ENCODE measurements around the gene ZDHHC20. TPM values are rescaled to one million over a fixed set of nuclear protein-coding genes. Genes with fewer than 3 reads are reported as not detected.

ZDHHC20 gene, protein sequence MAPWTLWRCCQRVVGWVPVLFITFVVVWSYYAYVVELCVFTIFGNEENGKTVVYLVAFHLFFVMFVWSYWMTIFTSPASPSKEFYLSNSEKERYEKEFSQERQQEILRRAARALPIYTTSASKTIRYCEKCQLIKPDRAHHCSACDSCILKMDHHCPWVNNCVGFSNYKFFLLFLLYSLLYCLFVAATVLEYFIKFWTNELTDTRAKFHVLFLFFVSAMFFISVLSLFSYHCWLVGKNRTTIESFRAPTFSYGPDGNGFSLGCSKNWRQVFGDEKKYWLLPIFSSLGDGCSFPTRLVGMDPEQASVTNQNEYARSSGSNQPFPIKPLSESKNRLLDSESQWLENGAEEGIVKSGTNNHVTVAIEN
- total RNA-seq (100 to 1,000 TPM; 113 to 114 TPM), polyA plus RNA-seq (ENCODE audit: insufficient read length in 6 of 6) (100 to 1,000 TPM in 5 of 6 donors, 10 to 100 TPM in 1; 93.2 to 123 (median 112) TPM)
- long read RNA-seq, donor 1, full-length matches to known transcripts, result 5 of 16 reads
- long read RNA-seq, donor 1, partial matches to known transcripts, result 11 of 16 reads
- long read RNA-seq, donor 1, other reads (novel, unspliced or antisense), result 0 of 16 reads
- long read RNA-seq, donor 2, full-length matches to known transcripts, result 6 of 12 reads
- long read RNA-seq, donor 2, partial matches to known transcripts, result 6 of 12 reads
- long read RNA-seq, donor 2, other reads (novel, unspliced or antisense), result 0 of 12 reads
- long read RNA-seq, donor 3, result 0 reads
- long read RNA-seq, donor 4, partial matches to known transcripts, result 4 of 6 reads
- long read RNA-seq, donor 4, other reads (novel, unspliced or antisense), result 2 of 6 reads
- long read RNA-seq, donor 5, full-length matches to known transcripts, result 6 of 30 reads
- long read RNA-seq, donor 5, partial matches to known transcripts, result 24 of 30 reads
- long read RNA-seq, donor 5, other reads (novel, unspliced or antisense), result 0 of 30 reads
- long read RNA-seq, donor 6, full-length matches to known transcripts, result 3 of 3 reads
- long read RNA-seq, donor 6, partial matches to known transcripts, result 0 of 3 reads
- long read RNA-seq, donor 6, other reads (novel, unspliced or antisense), result 0 of 3 reads
- long read RNA-seq, donor 7, full-length matches to known transcripts, result 1 of 1 reads
- long read RNA-seq, donor 7, partial matches to known transcripts, result 0 of 1 reads
- long read RNA-seq, donor 7, other reads (novel, unspliced or antisense), result 0 of 1 reads
- long read RNA-seq, donor 8, full-length matches to known transcripts, result 3 of 8 reads
- long read RNA-seq, donor 8, partial matches to known transcripts, result 5 of 8 reads
- long read RNA-seq, donor 8, other reads (novel, unspliced or antisense), result 0 of 8 reads
- long read RNA-seq, donor 9, result 0 reads
- long read RNA-seq, donor 10, partial matches to known transcripts, result 1 of 3 reads
- long read RNA-seq, donor 10, other reads (novel, unspliced or antisense), result 2 of 3 reads
- long read RNA-seq, donor 11, partial matches to known transcripts, result 0 of 2 reads
- long read RNA-seq, donor 11, other reads (novel, unspliced or antisense), result 0 of 2 reads
- long read RNA-seq, donor 12, partial matches to known transcripts, result 0 of 2 reads
- long read RNA-seq, donor 12, other reads (novel, unspliced or antisense), result 0 of 2 reads

DNA sequence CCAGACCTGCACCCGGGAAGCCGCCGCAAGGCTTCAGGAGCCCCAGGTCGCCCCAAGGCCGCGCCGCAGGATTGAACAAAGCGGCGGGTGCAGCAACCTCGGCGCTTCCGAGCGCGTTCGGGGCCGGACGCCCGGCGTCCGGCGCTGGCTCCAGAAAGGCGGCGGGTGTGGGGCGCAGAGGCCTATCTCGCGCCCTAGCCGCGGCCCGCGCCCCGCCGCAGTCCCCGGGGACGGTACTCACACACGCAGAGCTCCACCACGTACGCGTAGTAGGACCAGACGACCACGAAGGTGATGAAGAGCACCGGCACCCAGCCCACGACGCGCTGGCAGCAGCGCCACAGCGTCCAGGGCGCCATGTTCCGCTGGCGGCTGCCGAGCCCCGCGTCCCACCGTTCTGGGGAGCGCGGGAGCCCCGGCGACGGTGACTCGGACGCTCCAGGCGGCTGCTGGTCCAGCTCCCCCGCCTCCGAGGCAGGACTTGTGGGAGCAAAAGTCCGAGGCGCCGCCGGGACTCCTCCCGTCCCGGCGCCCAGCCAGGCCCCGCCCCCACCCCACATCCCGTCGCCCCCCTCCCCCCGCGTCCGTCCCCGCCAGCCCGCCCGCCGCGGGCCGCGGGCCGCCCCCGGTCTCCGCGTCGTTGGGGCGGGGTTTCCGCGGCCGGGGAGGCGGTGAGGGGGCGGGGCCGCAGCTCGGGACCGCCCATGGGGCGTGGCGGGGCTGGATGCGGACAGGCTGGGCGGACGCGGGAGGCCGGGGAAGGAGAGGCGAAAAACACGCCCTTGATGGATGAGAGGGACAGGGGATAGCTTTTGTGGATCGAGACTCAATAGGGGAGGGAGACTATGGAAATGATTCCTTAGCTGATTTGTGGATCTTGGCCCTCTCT is at the start of gene ZDHHC20:
TSS of gene ZDHHC20 (minus strand) at position 491 of the 889 bp plus-strand sequence. CDS start at position 359, 132 bp downstream.
- ATAC-seq (peak; percentile 94), DNase-seq (peak; percentile 77 to 98 (median 92))
- Histone ChIP-seq H3K36me3 (no peaks in the 10 kb centered on the region), H3K27me3 (no peaks in the 10 kb centered on the region), H3K4me3 (peak within 1 kb of the TSS; percentile 78 to 99), H3K4me1 (peaks cover 5 to 32% of the 10 kb centered on the region in 2 donors), H3K9me3 (no peaks in the 10 kb centered on the region), H3K27ac (peak within 1 kb of the TSS; percentile 94 to 98)
- TF ChIP-seq, protein P1, sequence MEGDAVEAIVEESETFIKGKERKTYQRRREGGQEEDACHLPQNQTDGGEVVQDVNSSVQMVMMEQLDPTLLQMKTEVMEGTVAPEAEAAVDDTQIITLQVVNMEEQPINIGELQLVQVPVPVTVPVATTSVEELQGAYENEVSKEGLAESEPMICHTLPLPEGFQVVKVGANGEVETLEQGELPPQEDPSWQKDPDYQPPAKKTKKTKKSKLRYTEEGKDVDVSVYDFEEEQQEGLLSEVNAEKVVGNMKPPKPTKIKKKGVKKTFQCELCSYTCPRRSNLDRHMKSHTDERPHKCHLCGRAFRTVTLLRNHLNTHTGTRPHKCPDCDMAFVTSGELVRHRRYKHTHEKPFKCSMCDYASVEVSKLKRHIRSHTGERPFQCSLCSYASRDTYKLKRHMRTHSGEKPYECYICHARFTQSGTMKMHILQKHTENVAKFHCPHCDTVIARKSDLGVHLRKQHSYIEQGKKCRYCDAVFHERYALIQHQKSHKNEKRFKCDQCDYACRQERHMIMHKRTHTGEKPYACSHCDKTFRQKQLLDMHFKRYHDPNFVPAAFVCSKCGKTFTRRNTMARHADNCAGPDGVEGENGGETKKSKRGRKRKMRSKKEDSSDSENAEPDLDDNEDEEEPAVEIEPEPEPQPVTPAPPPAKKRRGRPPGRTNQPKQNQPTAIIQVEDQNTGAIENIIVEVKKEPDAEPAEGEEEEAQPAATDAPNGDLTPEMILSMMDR (IDR thresholded peaks at IDR 0.05), result no peak
- intact Hi-C loops (cut with DNase I), result no loop called here

DNA sequence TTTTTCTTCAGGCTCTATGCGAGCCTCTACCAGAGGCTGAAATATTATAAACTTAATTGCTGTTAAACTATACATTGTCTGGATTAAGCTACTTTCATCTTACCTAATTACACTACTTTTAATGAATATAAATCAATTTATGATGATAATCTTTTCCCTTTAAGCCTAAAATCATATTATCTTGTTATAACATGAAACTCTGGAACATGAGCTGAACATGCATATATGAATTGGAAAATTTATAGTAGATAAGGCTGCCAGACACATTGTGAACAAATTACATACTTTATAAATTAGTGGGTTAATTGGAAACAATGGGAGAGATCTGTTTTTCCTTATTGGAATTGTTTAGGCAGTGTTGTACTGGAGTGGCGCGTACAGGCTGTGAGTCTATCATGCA is 45.3 kb upstream of the ZDHHC20 start:
- Histone ChIP-seq H3K36me3 (peaks cover 0 to 44% of the 10 kb centered on the region in 2 donors), H3K27me3 (no peaks in the 10 kb centered on the region), H3K27ac (no peak overlapping the region), H3K4me1 (no peaks in the 10 kb centered on the region), H3K9me3 (no peaks in the 10 kb centered on the region), H3K4me3 (no peak overlapping the region)
- TF ChIP-seq, protein P1 (IDR thresholded peaks at IDR 0.05), result no peak
- DNase-seq, result no peak
- intact Hi-C loops (cut with DNase I), result no loop called here
- ATAC-seq, result no peak

DNA sequence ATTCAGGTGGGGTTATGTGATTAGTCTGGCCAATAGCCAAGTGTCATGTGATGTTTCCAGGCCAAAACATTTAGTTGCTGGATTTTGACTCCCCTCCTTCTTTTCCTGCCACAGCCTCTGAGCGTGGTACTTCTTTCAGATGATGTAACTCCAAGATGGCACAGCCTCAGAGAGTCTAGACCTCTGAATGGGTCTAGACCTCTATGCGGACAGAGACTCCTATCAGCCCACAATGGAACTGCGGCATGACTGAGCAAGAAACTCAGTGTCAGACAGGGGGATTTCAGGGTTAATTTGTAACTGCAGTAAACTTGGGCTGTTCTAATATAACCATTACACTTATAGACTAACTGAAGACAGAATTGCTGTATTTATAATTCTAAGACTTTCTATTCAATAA is 42.6 kb upstream of the ZDHHC20 start:
- Histone ChIP-seq H3K9me3 (no peaks in the 10 kb centered on the region), H3K27ac (no peak overlapping the region), H3K27me3 (no peaks in the 10 kb centered on the region), H3K4me3 (no peak overlapping the region), H3K4me1 (no peaks in the 10 kb centered on the region), H3K36me3 (peaks cover 0 to 35% of the 10 kb centered on the region in 2 donors)
- ATAC-seq (no peak), DNase-seq (no peak)
- intact Hi-C loops (cut with DNase I), result no loop called here
- TF ChIP-seq, protein P1 (IDR thresholded peaks at IDR 0.05), result no peak

DNA sequence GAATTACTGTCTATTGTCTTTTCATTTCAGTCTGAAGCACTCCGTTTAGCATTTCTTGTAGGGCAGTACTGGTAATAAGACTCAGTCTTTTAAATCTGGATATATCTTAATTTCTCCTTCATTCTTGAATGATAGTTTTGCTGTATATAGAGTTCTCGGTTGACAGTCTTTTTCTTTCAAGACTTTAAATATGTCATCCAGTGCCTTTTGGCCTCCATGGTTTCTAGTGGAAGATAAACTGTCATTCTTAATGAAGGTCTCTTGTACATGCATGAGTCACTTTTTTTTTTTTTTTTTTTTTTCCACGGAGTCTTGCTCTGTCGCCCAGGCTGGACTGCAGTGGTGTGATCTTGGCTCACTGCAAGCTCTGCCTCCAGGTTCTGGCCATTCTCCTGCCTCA is 27.2 kb upstream of the ZDHHC20 start:
- Histone ChIP-seq H3K9me3 (peaks cover 0 to 24% of the 10 kb centered on the region in 2 donors), H3K27ac (no peak overlapping the region), H3K27me3 (no peaks in the 10 kb centered on the region), H3K4me1 (no peaks in the 10 kb centered on the region), H3K36me3 (peaks cover 0 to 11% of the 10 kb centered on the region in 2 donors), H3K4me3 (no peak overlapping the region)
- DNase-seq, result no peak
- intact Hi-C loops (cut with DNase I), result no loop called here
- TF ChIP-seq, protein P1 (IDR thresholded peaks at IDR 0.05), result no peak
- ATAC-seq, result no peak
